Mesodermal cell (in vitro differentiated cells): ENCODE results near the gene UBE2J1. TPM values are rescaled to one million over a fixed set of nuclear protein-coding genes. Genes with fewer than 3 reads are reported as not detected.
"Not testable (repeated sequence)": the region's sequence is repeated elsewhere in the genome, so short reads cannot be mapped to it uniquely, and the experiment has no call there.

Experiments
- H3K27ac ChIP-seq: 2 replicates; pipeline ENCODE4 v1.7.0; 2013; ENCODE audit warnings: mild to moderate bottlenecking, low read depth, low read length, moderate library complexity; ENCODE audit not compliant: severe bottlenecking
- H3K36me3 ChIP-seq: 2 replicates; pipeline ENCODE4 v1.7.1; 2013; ENCODE audit warnings: mild to moderate bottlenecking, low read length, moderate library complexity; ENCODE audit not compliant: control insufficient read depth, insufficient read depth
- H3K4me1 ChIP-seq: one replicate; pipeline ENCODE4 v1.7.1; 2013; ENCODE audit warnings: mild to moderate bottlenecking, low read length; ENCODE audit not compliant: insufficient read depth, control insufficient read depth, poor library complexity, severe bottlenecking
- H3K4me3 ChIP-seq: 2 replicates; pipeline ENCODE4 v1.7.0; 2013; ENCODE audit warnings: low read length, control low read depth, mild to moderate bottlenecking; ENCODE audit not compliant: insufficient read depth, poor library complexity, severe bottlenecking; ENCODE audit errors: extremely low read depth
- H3K9me3 ChIP-seq: 2 replicates; pipeline ENCODE4 v1.7.1; 2013; ENCODE audit warnings: mild to moderate bottlenecking, low read length, moderate library complexity; ENCODE audit not compliant: control insufficient read depth
- WGBS, 2 experiments: methylation state at CpG; one replicate each; pipeline ENCODE4 v1.1.5; 2013; ENCODE audit warnings: missing lambda C conversion rate in 2 of 2; ENCODE audit not compliant: insufficient coverage in 2 of 2; 5-methylcytosine and 5-hydroxymethylcytosine counted together
- polyA plus RNA-seq, 2 experiments: library from polyadenylated mRNA; stranded (reverse); fragments of 50-300 nt; gene quantifications; one replicate each; pipeline ENCODE4 v1.2.3, GENCODE V29; 2013

UBE2J1 gene, protein sequence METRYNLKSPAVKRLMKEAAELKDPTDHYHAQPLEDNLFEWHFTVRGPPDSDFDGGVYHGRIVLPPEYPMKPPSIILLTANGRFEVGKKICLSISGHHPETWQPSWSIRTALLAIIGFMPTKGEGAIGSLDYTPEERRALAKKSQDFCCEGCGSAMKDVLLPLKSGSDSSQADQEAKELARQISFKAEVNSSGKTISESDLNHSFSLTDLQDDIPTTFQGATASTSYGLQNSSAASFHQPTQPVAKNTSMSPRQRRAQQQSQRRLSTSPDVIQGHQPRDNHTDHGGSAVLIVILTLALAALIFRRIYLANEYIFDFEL
- polyA plus RNA-seq (2013, experiment 1 of 2): 63.4 TPM
- polyA plus RNA-seq (2013, experiment 2 of 2): 69.1 TPM

DNA sequence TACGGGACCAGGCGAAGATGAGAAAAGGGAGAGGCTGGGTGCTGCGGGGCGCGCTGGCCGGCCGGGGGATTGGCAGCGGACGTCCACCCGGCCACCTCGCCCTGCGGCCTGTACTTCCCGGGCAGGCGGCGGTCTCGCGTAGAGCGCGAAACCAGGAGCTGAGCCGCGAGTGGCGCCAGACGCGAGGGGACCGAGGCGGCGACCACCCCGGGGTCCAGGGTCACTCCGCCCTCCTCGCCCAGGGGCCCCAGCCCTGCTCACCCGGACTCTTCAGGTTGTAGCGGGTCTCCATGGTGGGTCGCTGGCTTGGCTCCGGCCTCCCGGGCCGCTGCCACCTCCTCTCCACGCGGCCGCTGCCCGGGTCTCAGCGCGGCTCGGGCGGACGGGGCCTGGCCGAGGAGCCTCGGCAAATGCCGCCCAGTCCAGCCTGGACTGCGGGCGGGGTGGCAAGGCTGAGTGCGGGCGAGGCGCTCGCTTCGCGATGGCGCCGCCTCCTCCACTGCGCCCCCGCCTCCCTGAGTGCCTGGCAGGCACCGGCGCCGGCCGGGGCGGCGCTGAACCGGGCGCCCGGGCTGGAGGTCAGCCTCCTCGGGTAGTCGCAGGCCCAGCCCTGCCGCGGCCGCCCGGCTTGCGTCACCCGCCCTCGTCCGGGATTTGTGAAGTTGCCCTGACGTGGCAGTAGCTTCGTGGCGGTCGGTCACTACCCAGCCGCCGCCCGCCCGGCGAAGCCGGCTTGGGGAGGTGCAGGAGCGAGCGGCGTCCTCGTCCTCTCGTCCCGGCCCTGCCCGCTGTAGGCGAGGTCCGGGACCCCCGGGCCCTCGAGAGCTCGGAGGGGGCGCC is at the start of gene UBE2J1:
Gene UBE2J1, minus strand, starts transcription at position 445 of the 840 bp plus-strand sequence. Its CDS starts 153 bp downstream, at position 292.
- Histone ChIP-seq H3K4me1 (peaks cover 32% of the 10 kb centered on the region), H3K36me3 (peaks cover 8% of the 10 kb centered on the region), H3K27ac (peak within 1 kb of the TSS; percentile 99), H3K4me3 (peak within 1 kb of the TSS; percentile 81), H3K9me3 (no peaks in the 10 kb centered on the region)
- 0% methylated on average over 69 to 76 of the region's 102 CpGs for WGBS, 2 experiments

DNA sequence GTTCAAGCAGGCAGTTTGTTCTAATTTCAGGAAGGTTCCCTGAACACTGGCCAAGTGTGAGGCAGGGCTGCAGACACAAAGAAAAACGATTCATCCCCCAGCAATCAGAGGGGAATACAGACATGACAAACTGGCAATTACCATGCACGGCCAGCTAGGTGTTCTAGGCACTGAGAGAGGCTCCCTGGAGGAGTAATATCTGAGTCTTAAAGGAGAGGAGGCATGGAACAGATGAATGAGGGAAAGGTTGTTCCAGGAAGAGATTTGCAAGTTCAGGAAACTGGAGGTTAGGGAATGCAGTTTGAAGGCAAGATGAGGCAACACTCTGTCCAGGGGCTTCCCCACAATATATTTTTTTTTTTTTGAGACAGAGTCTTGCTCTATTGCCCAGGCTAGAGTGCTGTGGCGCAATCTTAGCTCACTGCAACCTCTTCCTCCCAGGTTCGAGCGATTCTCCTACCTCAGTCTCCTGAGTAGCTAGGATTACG is 48.4 kb upstream of the UBE2J1 start:
- Histone ChIP-seq H3K36me3 (no peaks in the 10 kb centered on the region), H3K4me3 (no peak overlapping the region), H3K4me1 (no peaks in the 10 kb centered on the region), H3K9me3 (no peaks in the 10 kb centered on the region), H3K27ac (no peak overlapping the region)
- 75 to 80% methylated on average over 2 to 3 of the region's 6 CpGs for WGBS, 2 experiments

DNA sequence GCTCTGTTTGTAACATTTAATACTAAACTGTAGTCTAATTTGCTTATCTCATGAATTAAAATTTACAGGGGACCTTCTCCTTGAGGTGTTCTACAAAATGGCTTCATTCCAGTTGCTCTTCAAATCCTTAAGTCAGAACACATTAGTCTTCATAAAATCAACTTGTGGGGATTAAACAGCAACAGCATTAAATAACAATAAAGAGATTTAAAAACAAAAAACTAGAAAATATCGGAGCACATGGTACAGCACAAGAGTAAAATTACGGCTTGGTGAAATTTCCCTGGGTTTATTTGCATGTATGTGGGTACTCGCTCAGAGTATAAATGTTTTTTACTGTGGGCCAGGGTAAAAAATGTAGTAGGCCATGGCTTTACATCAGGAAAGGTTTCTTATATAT is 47.5 kb upstream of the UBE2J1 start:
- Histone ChIP-seq H3K9me3 (no peaks in the 10 kb centered on the region), H3K27ac (no peak overlapping the region), H3K4me3 (no peak overlapping the region), H3K4me1 (no peaks in the 10 kb centered on the region), H3K36me3 (no peaks in the 10 kb centered on the region)
- 80 to 94% methylated on average over 2 to 3 of the region's 3 CpGs for WGBS, 2 experiments

DNA sequence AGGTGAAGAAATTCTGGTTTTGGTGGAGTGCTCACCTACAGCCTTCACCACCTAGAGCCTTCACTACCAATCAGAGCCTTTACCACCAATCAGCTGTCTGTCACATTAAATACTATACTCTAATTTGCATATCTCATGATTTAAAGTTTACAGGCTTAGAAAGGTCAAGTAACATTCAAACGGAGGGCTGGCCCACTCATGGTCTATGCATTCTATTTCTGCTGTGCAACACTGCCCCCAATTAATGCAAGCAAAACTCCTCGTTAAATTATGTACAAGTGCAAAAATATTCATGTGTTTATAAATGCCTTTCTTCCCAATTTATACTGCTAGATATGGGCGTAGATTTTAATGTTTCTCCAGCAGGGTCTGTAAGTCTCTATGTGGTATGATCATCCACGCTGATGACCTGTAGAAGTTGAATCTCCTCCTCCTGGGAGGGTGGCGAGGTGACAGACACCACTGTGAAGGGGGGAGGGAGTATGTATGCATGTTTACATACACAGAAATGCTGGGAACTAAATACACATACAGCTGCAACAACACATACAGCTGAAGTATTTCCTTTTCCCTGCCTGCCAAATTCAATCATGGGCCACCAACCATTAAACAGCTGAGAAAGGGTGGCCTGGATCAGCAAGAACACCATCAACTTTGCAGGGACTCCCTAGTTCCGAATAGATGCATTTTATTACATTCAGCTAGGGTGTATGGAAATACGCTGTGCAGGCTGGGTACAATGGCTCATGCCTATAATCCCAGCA is 46.4 kb upstream of the UBE2J1 start:
- H3K4me1 ChIP-seq: no peaks in the 10 kb centered on the region
- no peak overlapping the region for H3K27ac ChIP-seq
- no peaks in the 10 kb centered on the region for H3K9me3 ChIP-seq
- H3K4me3 ChIP-seq: no peak overlapping the region
- 92 to 100% methylated on average over 1 to 2 of the region's 7 CpGs for WGBS, 2 experiments
- H3K36me3 ChIP-seq: no peaks in the 10 kb centered on the region

DNA sequence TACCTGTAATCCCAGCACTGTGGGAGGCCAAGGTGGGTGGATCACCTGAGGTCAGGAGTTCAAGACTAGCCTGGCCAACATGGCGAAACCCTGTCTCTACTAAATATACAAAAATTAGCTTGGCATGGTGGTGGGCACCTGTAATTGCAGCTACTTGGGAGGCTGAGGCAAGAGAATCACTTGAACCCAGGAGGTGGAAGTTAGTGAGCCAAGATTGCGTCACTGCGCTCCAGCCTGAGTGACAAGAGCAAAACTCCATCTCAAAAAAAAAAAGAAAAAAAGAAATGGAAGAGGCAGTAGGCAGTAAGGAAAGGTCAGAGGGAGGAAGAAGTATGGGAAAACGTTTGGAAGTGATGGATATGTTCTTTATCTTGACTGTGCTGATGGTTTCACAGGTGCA is 45.4 kb upstream of the UBE2J1 start:
- not testable (repeated sequence) for H3K4me3 ChIP-seq, H3K4me1 ChIP-seq, H3K9me3 ChIP-seq, H3K27ac ChIP-seq, H3K36me3 ChIP-seq
- WGBS, 2 experiments: 40 to 73% methylated on average over 1 to 3 of the region's 4 CpGs

DNA sequence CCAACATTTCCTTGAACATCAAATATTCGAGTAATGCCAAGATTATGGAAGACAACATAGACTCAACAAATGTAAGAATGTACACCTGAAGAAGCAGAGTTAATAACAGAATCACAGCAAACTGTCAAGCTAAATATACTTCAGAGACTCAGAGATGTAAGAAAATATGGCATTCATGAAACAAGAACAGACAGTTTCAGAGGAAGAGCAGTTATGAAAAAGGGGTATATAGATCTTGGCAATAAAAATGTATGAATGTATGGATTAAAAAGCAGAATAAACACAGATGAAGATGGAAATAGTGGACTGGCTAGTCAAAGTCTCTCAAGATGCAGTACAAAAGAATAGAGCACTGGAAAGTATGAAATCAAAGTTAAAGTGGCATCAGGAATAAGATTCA is 41.1 kb upstream of the UBE2J1 start:
- H3K36me3 ChIP-seq: no peaks in the 10 kb centered on the region
- H3K27ac ChIP-seq: no peak overlapping the region
- no peak overlapping the region for H3K4me3 ChIP-seq
- WGBS, 2 experiments: 100% methylated on average over 1 of the region's 1 CpG; no CpG with 5 or more reads in 1 of the 2 experiments
- no peaks in the 10 kb centered on the region for H3K4me1 ChIP-seq
- H3K9me3 ChIP-seq: no peaks in the 10 kb centered on the region

DNA sequence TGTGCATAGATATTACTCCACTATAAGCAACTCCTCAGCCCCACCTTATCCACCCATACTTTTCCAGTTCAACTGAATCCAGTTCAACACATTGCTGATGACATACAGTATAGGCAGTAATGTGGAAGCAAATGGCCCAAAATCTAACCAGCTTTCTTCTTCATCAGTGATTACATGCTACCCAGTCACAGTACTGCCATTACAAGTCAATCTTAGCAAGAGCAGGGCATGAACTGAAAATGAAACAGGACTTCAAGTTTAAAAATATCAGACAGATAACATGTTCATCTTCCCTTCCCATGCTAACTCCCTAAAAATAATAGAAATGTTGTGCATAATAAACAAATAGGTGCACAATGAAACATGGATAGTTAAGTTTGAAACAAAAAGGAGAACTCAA is 40.3 kb upstream of the UBE2J1 start:
- H3K4me3 ChIP-seq: no peak overlapping the region
- no peaks in the 10 kb centered on the region for H3K36me3 ChIP-seq
- H3K4me1 ChIP-seq: no peaks in the 10 kb centered on the region
- no peak overlapping the region for H3K27ac ChIP-seq
- H3K9me3 ChIP-seq: no peaks in the 10 kb centered on the region

DNA sequence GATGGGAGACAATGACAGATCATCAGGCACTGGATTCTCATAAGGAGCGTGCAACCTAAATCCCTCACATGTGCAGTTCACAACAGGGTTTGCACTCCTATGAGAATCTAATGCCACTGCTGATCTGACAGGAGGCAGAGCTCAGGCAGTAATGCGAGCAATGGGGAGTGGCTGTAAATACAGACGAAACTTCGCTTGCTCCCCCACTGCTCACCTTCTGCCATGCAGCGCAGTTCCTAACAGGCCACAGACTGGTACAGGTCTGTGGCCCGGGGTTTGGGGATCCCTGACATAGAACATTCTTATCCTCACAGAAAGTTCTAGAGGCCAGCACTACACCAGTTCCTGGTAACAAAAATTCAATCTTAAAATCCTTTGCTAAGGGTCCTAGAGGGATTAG is 36.3 kb upstream of the UBE2J1 start:
- 92 to 95% methylated on average over 6 of the region's 6 CpGs for WGBS, 2 experiments
- Histone ChIP-seq H3K4me3 (no peak overlapping the region), H3K4me1 (no peaks in the 10 kb centered on the region), H3K36me3 (no peaks in the 10 kb centered on the region), H3K9me3 (no peaks in the 10 kb centered on the region), H3K27ac (no peak overlapping the region)

DNA sequence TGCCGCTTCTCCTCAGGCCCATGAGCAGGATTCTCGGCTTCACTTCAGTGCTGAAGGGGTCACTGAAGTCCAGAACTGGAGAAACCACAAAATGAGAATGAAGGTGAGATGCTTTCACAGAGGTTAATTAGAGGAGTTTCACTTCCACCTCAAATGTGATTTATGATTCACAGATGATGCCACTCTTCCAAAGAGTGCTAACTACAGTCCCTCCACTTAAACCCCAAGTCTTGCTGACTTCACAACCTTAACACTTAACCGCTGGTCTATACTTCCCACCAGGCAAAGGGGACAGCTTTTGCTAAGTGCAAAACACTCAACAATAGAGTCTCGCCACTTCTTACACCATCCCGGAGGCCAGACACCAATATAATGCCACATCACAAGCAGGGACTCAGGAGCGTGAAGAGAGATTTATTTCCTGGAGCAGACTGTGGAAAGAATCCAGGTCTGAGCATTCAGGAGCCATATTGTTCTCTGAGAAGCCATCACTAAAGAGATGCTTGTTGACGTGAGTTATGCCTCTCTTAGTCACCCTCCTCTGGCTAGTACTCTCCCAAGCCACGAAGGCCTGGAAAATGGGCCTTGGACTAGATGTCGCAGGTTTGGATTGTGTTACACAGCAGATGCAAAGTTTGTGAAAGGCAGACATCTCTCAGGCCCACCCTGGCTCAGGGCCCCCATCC is 35.1 kb upstream of the UBE2J1 start:
- Histone ChIP-seq H3K9me3 (no peaks in the 10 kb centered on the region), H3K4me1 (no peaks in the 10 kb centered on the region), H3K4me3 (no peak overlapping the region), H3K36me3 (no peaks in the 10 kb centered on the region), H3K27ac (no peak overlapping the region)
- 90 to 98% methylated on average over 7 of the region's 9 CpGs for WGBS, 2 experiments

DNA sequence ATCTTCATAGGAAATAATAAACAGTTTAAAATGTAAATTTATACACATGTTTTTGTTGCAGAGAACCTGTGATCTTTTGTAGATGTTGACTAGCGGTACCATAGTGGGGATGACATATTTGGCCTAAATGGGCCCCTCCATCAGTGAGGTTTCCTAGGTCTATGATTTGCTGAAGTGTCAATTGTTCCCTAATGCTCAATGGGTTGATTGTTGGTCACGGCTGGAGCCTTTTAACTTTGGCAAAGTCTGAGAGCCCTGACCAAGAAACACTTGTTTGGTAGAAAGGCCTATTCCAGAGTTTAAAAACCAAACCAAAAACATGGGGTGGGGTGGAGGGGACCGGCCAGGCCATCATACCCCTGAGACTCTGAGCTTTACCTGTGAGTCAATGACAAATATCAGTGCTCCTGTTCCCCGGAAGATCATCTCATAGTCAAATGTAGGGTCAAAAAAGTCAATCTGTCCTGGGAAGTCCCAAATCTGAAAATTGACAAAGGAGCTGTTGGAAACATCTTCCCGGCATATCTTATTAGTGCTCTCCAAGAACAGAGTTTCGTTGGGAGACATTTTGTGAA is 34.5 kb upstream of the UBE2J1 start:
- H3K36me3 ChIP-seq: no peaks in the 10 kb centered on the region
- WGBS, 2 experiments: 93 to 96% methylated on average over 6 of the region's 6 CpGs
- no peak overlapping the region for H3K4me3 ChIP-seq
- no peaks in the 10 kb centered on the region for H3K9me3 ChIP-seq
- no peaks in the 10 kb centered on the region for H3K4me1 ChIP-seq
- H3K27ac ChIP-seq: no peak overlapping the region
